Chondrocyte (in vitro differentiated cells): ENCODE measurements around the gene DENND1A. TPM values are rescaled to one million over a fixed set of nuclear protein-coding genes. Genes with fewer than 3 reads are reported as not detected.

ENCODE experiments used
- DNase-seq: peaks from one replicate; pipeline ENCODE4 v3.0.0; 2021; ENCODE audit warnings: mixed read lengths, low spot score
- H3K27ac Mint-ChIP-seq: one replicate; pipeline ENCODE4 v1.8.0; 2021; ENCODE audit warnings: mild to moderate bottlenecking, moderate library complexity, mixed read lengths; ENCODE audit not compliant: unreplicated experiment
- H3K27me3 Mint-ChIP-seq: 2 replicates; pipeline ENCODE4 v1.8.0; 2021; ENCODE audit warnings: low read depth, mixed read lengths
- H3K36me3 Mint-ChIP-seq: 2 replicates; pipeline ENCODE4 v1.8.0; 2021; ENCODE audit warnings: low read depth, mixed read lengths
- H3K4me1 Mint-ChIP-seq: 2 replicates; pipeline ENCODE4 v1.8.0; 2021; ENCODE audit warnings: low read depth, mild to moderate bottlenecking, mixed read lengths
- H3K4me3 Mint-ChIP-seq: one replicate; pipeline ENCODE4 v1.8.0; 2021; ENCODE audit warnings: mild to moderate bottlenecking, moderate library complexity, mixed read lengths; ENCODE audit not compliant: unreplicated experiment
- H3K9me3 Mint-ChIP-seq: 2 replicates; pipeline ENCODE4 v1.8.0; 2021; ENCODE audit warnings: low read depth, mixed read lengths
- CTCF ChIP-seq: fragments of 200-600 bp; sonication (generic); IDR thresholded peaks from 2 replicates; pipeline ENCODE4 v1.5.0; 2021; ENCODE audit warnings: antibody characterized with exemption, mild to moderate bottlenecking, moderate library complexity
- total RNA-seq: library from RNA; stranded (reverse); gene quantifications from 3 replicates; pipeline ENCODE4 v1.2.1, GENCODE V29; 2021

Gene DENND1A
- total RNA-seq, 1 donor from 2014 or later, result 15.3 TPM

- no peak for TF ChIP-seq CTCF
- DNase-seq, result no peak
- no peaks in the 10 kb centered on the region for H3K4me1 Mint-ChIP-seq
- no peaks in the 10 kb centered on the region for H3K9me3 Mint-ChIP-seq
- peaks cover 4% of the 10 kb centered on the region for H3K36me3 Mint-ChIP-seq
- H3K27me3 Mint-ChIP-seq, result no peaks in the 10 kb centered on the region
- no peak overlapping the region for H3K27ac Mint-ChIP-seq
- no peak overlapping the region for H3K4me3 Mint-ChIP-seq
Measured at GRCh38 chr9:123550797-123551196, 379.1 kb downstream of the DENND1A start.

- no peak for TF ChIP-seq CTCF
- no peaks in the 10 kb centered on the region for H3K4me1 Mint-ChIP-seq
- DNase-seq, result no peak
- no peaks in the 10 kb centered on the region for H3K9me3 Mint-ChIP-seq
- no peak overlapping the region for H3K27ac Mint-ChIP-seq
- no peaks in the 10 kb centered on the region for H3K27me3 Mint-ChIP-seq
- H3K36me3 Mint-ChIP-seq, result peaks cover under 1% of the 10 kb centered on the region
- no peak overlapping the region for H3K4me3 Mint-ChIP-seq
Measured at GRCh38 chr9:123550012-123550411, 379.9 kb downstream of the DENND1A start.

GRCh38 chr9:123548741-123549545 lies 381.0 kb downstream of the DENND1A start:
- no peak overlapping the region for H3K4me3 Mint-ChIP-seq
- DNase-seq, result no peak
- no peaks in the 10 kb centered on the region for H3K27me3 Mint-ChIP-seq
- H3K36me3 Mint-ChIP-seq, result no peaks in the 10 kb centered on the region
- no peaks in the 10 kb centered on the region for H3K9me3 Mint-ChIP-seq
- H3K27ac Mint-ChIP-seq, result no peak overlapping the region
- H3K4me1 Mint-ChIP-seq, result no peaks in the 10 kb centered on the region
- no peak for TF ChIP-seq CTCF

- Mint-ChIP-seq H3K27me3 (no peaks in the 10 kb centered on the region), H3K4me3 (no peak overlapping the region), H3K36me3 (no peaks in the 10 kb centered on the region), H3K9me3 (no peaks in the 10 kb centered on the region), H3K27ac (no peak overlapping the region), H3K4me1 (no peaks in the 10 kb centered on the region)
- TF ChIP-seq CTCF, result peak; percentile 99
- no peak for DNase-seq
Measured at GRCh38 chr9:123544007-123544827, 385.7 kb downstream of the DENND1A start.

- no peaks in the 10 kb centered on the region for H3K4me1 Mint-ChIP-seq
- H3K4me3 Mint-ChIP-seq, result no peak overlapping the region
- H3K27ac Mint-ChIP-seq, result no peak overlapping the region
- no peak for TF ChIP-seq CTCF
- no peaks in the 10 kb centered on the region for H3K36me3 Mint-ChIP-seq
- H3K9me3 Mint-ChIP-seq, result no peaks in the 10 kb centered on the region
- no peaks in the 10 kb centered on the region for H3K27me3 Mint-ChIP-seq
- DNase-seq, result no peak
Measured at GRCh38 chr9:123543492-123543891, 386.4 kb downstream of the DENND1A start.
